ENCODE results near the gene NANOGP8.

DNA sequence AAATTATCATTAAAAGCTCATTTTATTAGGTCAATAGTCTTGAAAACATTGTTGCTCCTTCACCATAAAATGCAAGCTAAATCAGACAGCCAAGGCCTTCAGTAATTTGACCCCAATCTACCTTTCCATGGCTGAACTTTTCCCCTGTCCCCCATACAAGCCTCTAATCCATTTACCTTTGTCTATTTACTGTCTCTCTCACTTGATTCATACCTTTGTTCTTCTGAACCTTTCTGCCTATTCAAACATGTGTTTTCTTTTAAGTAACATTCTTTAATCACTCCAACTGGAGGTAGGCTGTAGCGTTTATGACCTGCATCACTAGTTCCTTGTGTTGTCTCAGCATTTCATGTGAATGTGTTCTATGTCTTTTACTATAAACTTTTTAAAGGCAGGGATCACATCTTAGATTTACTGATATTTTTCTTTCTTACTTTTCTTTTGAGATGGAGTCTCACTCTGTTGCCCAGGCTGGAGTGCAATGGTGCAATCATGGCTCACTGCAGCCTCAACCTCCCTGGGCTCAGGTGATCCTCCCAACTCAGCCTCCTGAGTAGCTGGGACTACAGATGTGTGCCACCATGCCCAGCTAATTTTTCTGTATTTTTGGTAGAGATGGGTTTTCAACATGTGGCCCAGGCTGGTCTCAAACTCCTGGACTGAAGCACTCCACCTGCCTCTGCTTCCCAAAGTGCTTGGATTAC lies 5.2 kb upstream of the NANOGP8 start:
- TF ChIP-seq EZH2 (IDR thresholded peaks at IDR 0.05; ENCODE audit: low read length) = no peak
- TF ChIP-seq, protein P1, sequence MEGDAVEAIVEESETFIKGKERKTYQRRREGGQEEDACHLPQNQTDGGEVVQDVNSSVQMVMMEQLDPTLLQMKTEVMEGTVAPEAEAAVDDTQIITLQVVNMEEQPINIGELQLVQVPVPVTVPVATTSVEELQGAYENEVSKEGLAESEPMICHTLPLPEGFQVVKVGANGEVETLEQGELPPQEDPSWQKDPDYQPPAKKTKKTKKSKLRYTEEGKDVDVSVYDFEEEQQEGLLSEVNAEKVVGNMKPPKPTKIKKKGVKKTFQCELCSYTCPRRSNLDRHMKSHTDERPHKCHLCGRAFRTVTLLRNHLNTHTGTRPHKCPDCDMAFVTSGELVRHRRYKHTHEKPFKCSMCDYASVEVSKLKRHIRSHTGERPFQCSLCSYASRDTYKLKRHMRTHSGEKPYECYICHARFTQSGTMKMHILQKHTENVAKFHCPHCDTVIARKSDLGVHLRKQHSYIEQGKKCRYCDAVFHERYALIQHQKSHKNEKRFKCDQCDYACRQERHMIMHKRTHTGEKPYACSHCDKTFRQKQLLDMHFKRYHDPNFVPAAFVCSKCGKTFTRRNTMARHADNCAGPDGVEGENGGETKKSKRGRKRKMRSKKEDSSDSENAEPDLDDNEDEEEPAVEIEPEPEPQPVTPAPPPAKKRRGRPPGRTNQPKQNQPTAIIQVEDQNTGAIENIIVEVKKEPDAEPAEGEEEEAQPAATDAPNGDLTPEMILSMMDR (optimal IDR thresholded peaks at IDR 0.05 in 1 of 3, IDR thresholded peaks at IDR 0.05 in 1 of 3, conservative IDR thresholded peaks at IDR 0.05 in 1 of 3; ENCODE audit: extremely low read depth in 1 of 3, insufficient read depth in 2 of 3, low read length in 3 of 3) = no peak

All from keratinocyte (primary cell).